ENCODE results near the gene FBH1. TPM values are rescaled to one million over a fixed set of nuclear protein-coding genes. Genes with fewer than 3 reads are reported as not detected.

Gene FBH1
- total RNA-seq, 1 experiment from 2014 or later: 22.0 TPM

GRCh38 chr10:5985029-5985428 lies 95.0 kb downstream of the FBH1 start:
- ChIA-PET POLR2A (ENCODE audit: unreplicated experiment) (no interaction called here), CTCF (no interaction called here)
- Histone ChIP-seq H3K4me1 (ENCODE audit: insufficient read depth, low read length) (no peaks in the 10 kb centered on the region), H3K4me3 (ENCODE audit: low read length) (no peak overlapping the region), H3K79me2 (ENCODE audit: low read length) (no peaks in the 10 kb centered on the region), H3K9ac (ENCODE audit: low read length) (no peak overlapping the region), H3K27ac (ENCODE audit: low read length) (no peak overlapping the region), H4K20me1 (ENCODE audit: low read length) (no peaks in the 10 kb centered on the region), H3K27me3 (ENCODE audit: low read length) (no peaks in the 10 kb centered on the region), H3K36me3 (ENCODE audit: low read depth, low read length) (no peaks in the 10 kb centered on the region), H3K9me3 (ENCODE audit: low read length) (no peaks in the 10 kb centered on the region), H3K4me2 (ENCODE audit: low read length) (no peak overlapping the region), H3K9me2 (replicated peaks; ENCODE audit: low read length) (no peaks in the 10 kb centered on the region), H3F3A (ENCODE audit: low read length, unreplicated experiment) (no peaks in the 10 kb centered on the region), H2AFZ (ENCODE audit: low read length) (no peak overlapping the region)
- intact Hi-C loops (cut with micrococcal nuclease): no loop called here
- TF ChIP-seq CTCF (conservative IDR thresholded peaks at IDR 0.05; ENCODE audit: low read depth, low read length) (no peak), EZH2phosphoT487 (IDR thresholded peaks at IDR 0.05; ENCODE audit: borderline replicate concordance, low read length) (no peak), EZH2 (IDR thresholded peaks at IDR 0.05; ENCODE audit: low read length, unreplicated experiment) (no peak)
- no TSS peak for BruUV-seq (replicated peaks)
- ATAC-seq (no peak), DNase-seq (no peak)

Other genes starting within 250 kb of the FBH1 start
- 5.4 and 6.6 TPM in 2 replicates for gene ASB13, start 223.6 kb upstream of the FBH1 start, total RNA-seq (2014; rRNA removed)
- 47.3 and 52.9 TPM in 2 replicates for gene TASOR2, start 205.4 kb upstream of the FBH1 start, total RNA-seq (2014; rRNA removed)
- 94.7 and 122 TPM in 2 replicates for gene GDI2, start 76.8 kb upstream of the FBH1 start, total RNA-seq (2014; rRNA removed)
- 4.9 and 7.2 TPM in 2 replicates for gene ANKRD16, start 350 bp upstream of the FBH1 start, total RNA-seq (2014; rRNA removed)
- gene IL15RA, start 87.3 kb downstream of the FBH1 start, total RNA-seq (2014; rRNA removed): 4.4 and 5.9 TPM in 2 replicates
- gene IL2RA, start 172.1 kb downstream of the FBH1 start, total RNA-seq (2014; rRNA removed): not detected in 2 replicates
- 28.4 and 42.0 TPM in 2 replicates for gene RBM17, start 198.8 kb downstream of the FBH1 start, total RNA-seq (2014; rRNA removed)